ENCODE data around the gene ZNF804A.
"Not testable (repeated sequence)": the region's sequence is repeated elsewhere in the genome, so short reads cannot be mapped to it uniquely, and the experiment has no call there.

Gene ZNF804A

DNA sequence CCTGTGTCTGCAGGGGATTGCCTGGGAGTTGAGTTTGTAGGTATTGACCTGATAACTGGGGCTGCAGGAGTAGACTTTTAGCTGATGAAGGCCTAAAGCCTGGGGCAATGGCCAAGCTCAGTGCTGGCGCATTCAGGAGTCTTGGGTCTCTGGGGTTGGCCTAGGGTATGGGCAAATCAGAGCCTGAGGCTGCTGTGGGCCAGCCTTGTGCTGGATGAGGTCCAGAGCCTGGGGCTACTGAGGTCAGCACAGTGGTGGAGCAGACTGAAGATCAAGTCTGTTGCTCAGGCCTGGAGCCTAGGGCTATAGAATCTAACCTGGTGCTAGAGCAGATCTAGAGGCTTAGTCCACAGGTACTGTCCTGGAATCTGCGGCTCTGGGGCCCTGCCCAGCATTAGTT is 262.4 kb downstream of the ZNF804A start:
- no peak overlapping the region for H3K27ac ChIP-seq
- no peak for TF ChIP-seq CTCF (IDR thresholded peaks at IDR 0.05)
- no peak for DNase-seq (ENCODE audit: low spot score)
- H3K4me3 ChIP-seq: no peak overlapping the region

- Histone ChIP-seq H3K27ac (no peak overlapping the region), H3K4me3 (no peak overlapping the region)
- no peak for DNase-seq (ENCODE audit: low spot score)
- TF ChIP-seq CTCF (IDR thresholded peaks at IDR 0.05): no peak
Observed at GRCh38 chr2:184875212-184875611, 276.9 kb downstream of the ZNF804A start.

DNA sequence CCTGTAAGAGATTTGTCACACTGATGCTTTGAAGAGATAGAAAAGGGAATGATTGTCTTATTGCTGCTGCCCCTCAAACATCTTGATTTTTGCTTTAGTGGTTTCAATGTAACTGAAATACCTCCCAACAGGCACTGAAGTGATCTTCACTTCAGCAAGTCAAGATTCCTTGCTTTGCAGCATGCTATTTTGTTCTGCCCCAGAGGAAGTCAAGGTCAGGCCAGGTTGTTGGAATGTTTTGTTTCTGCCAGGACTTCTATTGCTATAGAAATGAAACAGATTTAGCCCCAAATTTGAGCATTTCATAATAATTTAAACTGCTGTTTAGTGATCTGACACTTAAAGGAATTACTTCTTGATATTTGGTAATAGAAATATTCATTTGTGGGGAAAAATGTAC is 277.6 kb downstream of the ZNF804A start:
- no peak for DNase-seq (ENCODE audit: low spot score)
- H3K4me3 ChIP-seq: no peak overlapping the region
- H3K27ac ChIP-seq: no peak overlapping the region
- TF ChIP-seq CTCF (IDR thresholded peaks at IDR 0.05): no peak

DNA sequence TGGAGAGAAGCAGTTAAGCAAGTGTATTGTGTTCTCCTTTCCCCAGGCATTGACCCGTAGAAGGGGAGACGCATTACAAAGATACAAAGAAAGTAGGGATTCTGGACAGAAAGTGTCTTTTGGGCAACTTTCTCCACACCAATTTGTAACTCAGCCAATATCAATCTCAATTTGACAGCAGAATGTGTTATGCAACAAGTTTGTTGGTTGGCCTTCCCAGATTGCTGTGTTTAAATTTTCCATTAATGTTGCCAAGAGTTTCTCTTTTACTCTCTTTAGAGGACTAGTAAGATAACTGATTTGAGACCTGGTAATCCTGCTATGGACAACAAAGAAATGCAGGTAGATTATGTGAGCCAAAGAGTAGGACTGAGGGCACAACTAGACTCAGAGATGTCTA is 279.6 kb downstream of the ZNF804A start:
- Histone ChIP-seq H3K27ac (no peak overlapping the region), H3K4me3 (no peak overlapping the region)
- DNase-seq (ENCODE audit: low spot score): no peak
- no peak for TF ChIP-seq CTCF (IDR thresholded peaks at IDR 0.05)

DNA sequence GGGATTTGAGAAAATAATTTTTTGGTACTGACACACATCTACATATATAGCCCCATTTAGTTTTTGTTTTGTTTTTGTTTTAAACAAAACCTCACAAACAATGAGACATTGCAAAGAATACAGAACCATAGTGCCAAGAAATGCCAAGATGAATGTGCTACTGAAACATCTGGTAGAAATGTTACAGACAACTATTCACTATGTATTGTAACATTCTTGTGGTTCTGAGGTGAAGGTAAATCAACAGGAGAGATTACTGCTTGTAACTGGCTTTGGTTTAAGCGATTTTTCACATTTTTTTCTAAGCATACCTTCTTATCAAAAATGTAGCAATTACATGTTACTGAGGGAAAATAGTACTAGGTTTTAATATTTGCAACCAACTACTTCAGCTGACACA is 281.3 kb downstream of the ZNF804A start:
- Histone ChIP-seq H3K4me3 (no peak overlapping the region), H3K27ac (no peak overlapping the region)
- DNase-seq (ENCODE audit: low spot score): no peak
- no peak for TF ChIP-seq CTCF (IDR thresholded peaks at IDR 0.05)

GRCh38 chr2:184886585-184886984 is 288.3 kb downstream of the ZNF804A start:
- not testable (repeated sequence) for H3K27ac ChIP-seq; H3K4me3 ChIP-seq; DNase-seq (ENCODE audit: low spot score)

DNA sequence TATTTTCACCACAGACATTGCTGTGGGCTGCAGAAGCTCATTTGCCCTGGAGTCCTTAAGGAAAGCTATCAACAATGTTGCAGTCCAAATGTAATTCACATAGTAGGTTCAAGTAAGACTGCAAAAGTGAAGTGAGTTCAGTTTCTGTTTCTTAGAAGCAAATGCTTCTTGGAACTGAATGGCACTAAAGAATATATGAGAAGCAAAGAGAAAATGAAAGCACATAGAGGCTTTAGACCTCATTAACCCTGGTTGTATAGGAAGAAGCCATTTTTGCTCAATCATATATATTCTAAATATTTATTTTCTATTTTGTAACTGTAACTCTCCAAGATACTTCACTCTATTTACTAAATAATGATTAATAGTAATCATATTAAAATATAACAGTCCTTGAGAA is 292.0 kb downstream of the ZNF804A start:
- no peak for DNase-seq (ENCODE audit: low spot score)
- TF ChIP-seq CTCF (IDR thresholded peaks at IDR 0.05): no peak
- Histone ChIP-seq H3K4me3 (no peak overlapping the region), H3K27ac (no peak overlapping the region)

DNA sequence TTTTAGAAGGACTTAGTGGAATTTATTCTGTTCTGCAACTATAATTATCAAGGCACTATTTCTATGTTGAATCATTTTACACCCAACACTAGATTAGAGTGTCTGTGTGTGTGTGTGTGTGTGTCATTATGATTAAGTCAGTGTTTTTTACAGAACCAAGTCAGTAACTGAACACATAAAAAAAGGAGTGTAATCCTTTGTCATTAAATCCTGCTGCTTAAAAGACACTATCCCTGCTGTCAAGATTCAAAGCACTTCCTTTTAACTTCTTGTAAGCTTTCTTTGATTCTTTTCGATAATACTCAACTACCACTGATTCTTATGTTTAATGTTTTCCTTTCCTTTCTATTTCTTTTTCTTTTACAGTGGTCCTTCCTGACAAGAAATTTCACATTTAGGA is 306.7 kb downstream of the ZNF804A start:
- DNase-seq (ENCODE audit: low spot score): no peak

More for the DNA sequence above, 306.7 kb downstream of the ZNF804A start:
- H3K27ac ChIP-seq: no peak overlapping the region
- no peak overlapping the region for H3K4me3 ChIP-seq
- no peak for TF ChIP-seq CTCF (IDR thresholded peaks at IDR 0.05)

Measured in coronary artery (tissue), 2 donors.